Measurements from ENCODE around the gene GLE1.

The GLE1 gene

GRCh38 chr9:128470560-128470959, 34.0 kb upstream of the GLE1 start:
- H3K9ac ChIP-seq (ENCODE audit: low read depth, low read length, poor library complexity), result no peak overlapping the region
- H3K36me3 ChIP-seq (replicated peaks in 1 of 2; ENCODE audit: control insufficient read depth in 2 of 2, insufficient read depth in 2 of 2, low read length in 2 of 2), result peaks cover 15 to 74% of the 10 kb centered on the region in 2 donors

GRCh38 chr9:128473104-128473503, 31.4 kb upstream of the GLE1 start:
- Histone ChIP-seq H3K4me3 (ENCODE audit: low read length in 2 of 2) (no peak overlapping the region), H3K18ac (ENCODE audit: low read length) (no peak overlapping the region), H2BK5ac (ENCODE audit: low read length) (no peak overlapping the region), H4K91ac (ENCODE audit: low read depth, low read length, poor library complexity) (no peak overlapping the region), H3K9ac (ENCODE audit: low read depth, low read length, poor library complexity) (no peak overlapping the region), H3K4me1 (ENCODE audit: control insufficient read depth in 2 of 2, insufficient read depth in 1 of 2, low read depth in 1 of 2, low read length in 2 of 2) (no peaks in the 10 kb centered on the region), H2BK120ac (ENCODE audit: low read depth, low read length) (no peak overlapping the region), H3K14ac (ENCODE audit: low read length) (no peak overlapping the region), H2BK12ac (ENCODE audit: low read length) (no peak overlapping the region), H3K27me3 (ENCODE audit: control insufficient read depth in 3 of 3, insufficient read depth in 3 of 3, low read depth in 1 of 3, low read length in 3 of 3) (no peaks in the 10 kb centered on the region), H3K36me3 (replicated peaks in 1 of 2; ENCODE audit: control insufficient read depth in 2 of 2, insufficient read depth in 2 of 2, low read length in 2 of 2) (peaks cover 12 to 78% of the 10 kb centered on the region in 2 donors), H3K4ac (ENCODE audit: low read length) (no peak overlapping the region), H2BK15ac (ENCODE audit: low read length) (no peak overlapping the region), H2AFZ (ENCODE audit: low read length) (no peak overlapping the region), H3K79me1 (ENCODE audit: low read depth, low read length) (no peaks in the 10 kb centered on the region), H4K8ac (ENCODE audit: low read depth, low read length) (no peak overlapping the region), H3K4me2 (ENCODE audit: insufficient read depth, low read length, poor library complexity, severe bottlenecking) (no peak overlapping the region), H2AK5ac (ENCODE audit: low read depth, low read length) (no peak overlapping the region), H3K27ac (replicated peaks; ENCODE audit: low read length) (no peak overlapping the region), H3K9me3 (replicated peaks in 1 of 2; ENCODE audit: control insufficient read depth in 2 of 2, insufficient read depth in 1 of 2, low read depth in 1 of 2, low read length in 2 of 2) (no peaks in the 10 kb centered on the region), H3K23ac (ENCODE audit: low read depth, low read length, poor library complexity) (no peak overlapping the region)
- no CpG with 5 or more reads among the region's 5 CpGs for WGBS, 2 donors (ENCODE audit: extremely low coverage in 2 of 2, insufficient read length in 2 of 2, insufficient replicate concordance in 1 of 2)
- DNase-seq (ENCODE audit: low spot score), result no peak

More at GRCh38 chr9:128470560-128470959, 34.0 kb upstream of the GLE1 start:
- Histone ChIP-seq H2AFZ (ENCODE audit: low read length) (no peak overlapping the region), H3K4ac (ENCODE audit: low read length) (no peak overlapping the region), H2BK12ac (ENCODE audit: low read length) (no peak overlapping the region), H3K4me3 (ENCODE audit: low read length in 2 of 2) (no peak overlapping the region), H3K79me1 (ENCODE audit: low read depth, low read length) (no peaks in the 10 kb centered on the region), H3K4me1 (ENCODE audit: control insufficient read depth in 2 of 2, insufficient read depth in 1 of 2, low read depth in 1 of 2, low read length in 2 of 2) (no peaks in the 10 kb centered on the region), H2BK5ac (ENCODE audit: low read length) (no peak overlapping the region), H2BK15ac (ENCODE audit: low read length) (no peak overlapping the region), H3K14ac (ENCODE audit: low read length) (no peak overlapping the region), H4K8ac (ENCODE audit: low read depth, low read length) (no peak overlapping the region), H3K27ac (replicated peaks; ENCODE audit: low read length) (no peak overlapping the region), H3K23ac (ENCODE audit: low read depth, low read length, poor library complexity) (no peak overlapping the region), H3K4me2 (ENCODE audit: insufficient read depth, low read length, poor library complexity, severe bottlenecking) (no peak overlapping the region), H4K91ac (ENCODE audit: low read depth, low read length, poor library complexity) (no peak overlapping the region), H3K27me3 (ENCODE audit: control insufficient read depth in 3 of 3, insufficient read depth in 3 of 3, low read depth in 1 of 3, low read length in 3 of 3) (no peaks in the 10 kb centered on the region), H3K9me3 (replicated peaks in 1 of 2; ENCODE audit: control insufficient read depth in 2 of 2, insufficient read depth in 1 of 2, low read depth in 1 of 2, low read length in 2 of 2) (no peaks in the 10 kb centered on the region), H2BK120ac (ENCODE audit: low read depth, low read length) (no peak overlapping the region), H2AK5ac (ENCODE audit: low read depth, low read length) (no peak overlapping the region), H3K18ac (ENCODE audit: low read length) (no peak overlapping the region)
- no CpG with 5 or more reads among the region's 5 CpGs for WGBS, 2 donors (ENCODE audit: extremely low coverage in 2 of 2, insufficient read length in 2 of 2, insufficient replicate concordance in 1 of 2)
- no peak for DNase-seq (ENCODE audit: low spot score)

- Histone ChIP-seq H3K9me3 (replicated peaks in 1 of 2; ENCODE audit: control insufficient read depth in 2 of 2, insufficient read depth in 1 of 2, low read depth in 1 of 2, low read length in 2 of 2) (no peaks in the 10 kb centered on the region), H3K27me3 (ENCODE audit: control insufficient read depth in 3 of 3, insufficient read depth in 3 of 3, low read depth in 1 of 3, low read length in 3 of 3) (no peaks in the 10 kb centered on the region), H4K91ac (ENCODE audit: low read depth, low read length, poor library complexity) (no peak overlapping the region), H2AK5ac (ENCODE audit: low read depth, low read length) (no peak overlapping the region), H3K79me1 (ENCODE audit: low read depth, low read length) (no peaks in the 10 kb centered on the region), H2BK120ac (ENCODE audit: low read depth, low read length) (no peak overlapping the region), H3K4me3 (ENCODE audit: low read length in 2 of 2) (no peak overlapping the region), H3K4ac (ENCODE audit: low read length) (no peak overlapping the region), H3K18ac (ENCODE audit: low read length) (no peak overlapping the region), H2BK5ac (ENCODE audit: low read length) (no peak overlapping the region), H3K4me2 (ENCODE audit: insufficient read depth, low read length, poor library complexity, severe bottlenecking) (no peak overlapping the region), H3K14ac (ENCODE audit: low read length) (no peak overlapping the region), H3K36me3 (replicated peaks in 1 of 2; ENCODE audit: control insufficient read depth in 2 of 2, insufficient read depth in 2 of 2, low read length in 2 of 2) (peaks cover 15 to 84% of the 10 kb centered on the region in 2 donors), H4K8ac (ENCODE audit: low read depth, low read length) (no peak overlapping the region), H3K4me1 (ENCODE audit: control insufficient read depth in 2 of 2, insufficient read depth in 1 of 2, low read depth in 1 of 2, low read length in 2 of 2) (no peaks in the 10 kb centered on the region), H2AFZ (ENCODE audit: low read length) (no peak overlapping the region), H2BK15ac (ENCODE audit: low read length) (no peak overlapping the region), H3K9ac (ENCODE audit: low read depth, low read length, poor library complexity) (no peak overlapping the region), H3K23ac (ENCODE audit: low read depth, low read length, poor library complexity) (no peak overlapping the region), H3K27ac (replicated peaks; ENCODE audit: low read length) (no peak overlapping the region), H2BK12ac (ENCODE audit: low read length) (no peak overlapping the region)
- WGBS, 2 donors (ENCODE audit: extremely low coverage in 2 of 2, insufficient read length in 2 of 2, insufficient replicate concordance in 1 of 2), result no CpG with 5 or more reads among the region's 7 CpGs
- no peak for DNase-seq (ENCODE audit: low spot score)
Measured at GRCh38 chr9:128475867-128476266, 28.7 kb upstream of the GLE1 start.

GRCh38 chr9:128479262-128479661, 25.3 kb upstream of the GLE1 start:
- Histone ChIP-seq H3K4ac (ENCODE audit: low read length) (no peak overlapping the region), H3K23ac (ENCODE audit: low read depth, low read length, poor library complexity) (no peak overlapping the region), H3K14ac (ENCODE audit: low read length) (no peak overlapping the region), H3K9ac (ENCODE audit: low read depth, low read length, poor library complexity) (no peak overlapping the region), H3K36me3 (replicated peaks in 1 of 2; ENCODE audit: control insufficient read depth in 2 of 2, insufficient read depth in 2 of 2, low read length in 2 of 2) (peaks cover 12 to 91% of the 10 kb centered on the region in 2 donors), H3K18ac (ENCODE audit: low read length) (no peak overlapping the region), H4K8ac (ENCODE audit: low read depth, low read length) (no peak overlapping the region), H2AFZ (ENCODE audit: low read length) (no peak overlapping the region), H3K4me1 (ENCODE audit: control insufficient read depth in 2 of 2, insufficient read depth in 1 of 2, low read depth in 1 of 2, low read length in 2 of 2) (no peaks in the 10 kb centered on the region), H2BK120ac (ENCODE audit: low read depth, low read length) (no peak overlapping the region), H4K91ac (ENCODE audit: low read depth, low read length, poor library complexity) (no peak overlapping the region), H3K4me2 (ENCODE audit: insufficient read depth, low read length, poor library complexity, severe bottlenecking) (no peak overlapping the region), H2BK15ac (ENCODE audit: low read length) (no peak overlapping the region), H3K79me1 (ENCODE audit: low read depth, low read length) (no peaks in the 10 kb centered on the region), H3K27ac (replicated peaks; ENCODE audit: low read length) (no peak overlapping the region), H3K27me3 (ENCODE audit: control insufficient read depth in 3 of 3, insufficient read depth in 3 of 3, low read depth in 1 of 3, low read length in 3 of 3) (no peaks in the 10 kb centered on the region), H2BK5ac (ENCODE audit: low read length) (no peak overlapping the region), H2BK12ac (ENCODE audit: low read length) (no peak overlapping the region), H3K4me3 (ENCODE audit: low read length in 2 of 2) (no peak overlapping the region), H3K9me3 (replicated peaks in 1 of 2; ENCODE audit: control insufficient read depth in 2 of 2, insufficient read depth in 1 of 2, low read depth in 1 of 2, low read length in 2 of 2) (no peaks in the 10 kb centered on the region), H2AK5ac (ENCODE audit: low read depth, low read length) (no peak overlapping the region)
- no CpG with 5 or more reads among the region's 1 CpG for WGBS, 2 donors (ENCODE audit: extremely low coverage in 2 of 2, insufficient read length in 2 of 2, insufficient replicate concordance in 1 of 2)
- DNase-seq (ENCODE audit: low spot score), result no peak

Measured in neuronal stem cell (in vitro differentiated cells).